ENCODE results near the gene NEUROD1.
A peak's percentile ranks its signal among the peaks of the same experiment; 100 is the strongest.

DNA sequence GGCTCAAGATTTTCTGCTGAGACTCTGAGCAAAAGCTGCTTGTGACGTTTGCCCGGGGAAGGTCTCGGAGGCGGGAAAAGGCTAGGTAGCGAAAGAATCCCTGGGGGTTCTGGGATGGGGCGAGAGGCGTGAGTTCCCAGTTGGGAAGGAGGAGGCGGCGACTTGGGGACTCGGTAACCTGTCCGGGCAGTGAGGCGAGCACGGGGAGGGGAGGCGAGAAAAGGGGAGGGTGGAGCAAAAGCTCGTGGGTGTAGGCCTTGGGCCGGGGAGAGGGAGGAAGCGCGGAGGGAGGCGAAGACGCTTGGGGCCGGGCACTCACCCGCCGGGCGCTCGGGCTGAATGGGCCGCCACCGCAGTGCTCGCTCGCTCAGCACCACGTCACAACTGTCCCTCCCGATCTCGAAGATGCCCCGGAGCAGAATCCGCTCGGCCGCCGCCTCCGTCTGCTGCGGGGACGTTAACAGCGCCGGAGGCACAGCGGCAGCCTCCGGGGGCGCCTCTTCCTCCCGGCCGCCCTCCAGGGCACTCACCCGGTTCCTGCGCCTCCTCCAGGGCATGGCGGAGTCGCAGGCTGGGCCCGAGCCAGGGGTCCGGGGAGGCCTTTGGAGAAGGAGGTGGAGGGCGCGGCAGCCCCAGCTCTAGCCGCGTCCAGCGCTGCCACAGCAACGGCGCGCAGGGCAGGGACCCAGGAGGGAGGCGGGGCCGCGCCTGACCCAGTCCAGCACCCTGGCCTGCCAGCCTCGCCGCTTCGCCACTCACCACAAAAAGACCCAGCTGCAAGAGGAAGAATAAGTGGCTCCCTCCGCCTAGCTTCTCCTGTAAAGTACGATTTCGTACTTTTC lies 23.6 kb downstream of the NEUROD1 start, which contains the start of gene CERKL:
- TF ChIP-seq, protein P1, sequence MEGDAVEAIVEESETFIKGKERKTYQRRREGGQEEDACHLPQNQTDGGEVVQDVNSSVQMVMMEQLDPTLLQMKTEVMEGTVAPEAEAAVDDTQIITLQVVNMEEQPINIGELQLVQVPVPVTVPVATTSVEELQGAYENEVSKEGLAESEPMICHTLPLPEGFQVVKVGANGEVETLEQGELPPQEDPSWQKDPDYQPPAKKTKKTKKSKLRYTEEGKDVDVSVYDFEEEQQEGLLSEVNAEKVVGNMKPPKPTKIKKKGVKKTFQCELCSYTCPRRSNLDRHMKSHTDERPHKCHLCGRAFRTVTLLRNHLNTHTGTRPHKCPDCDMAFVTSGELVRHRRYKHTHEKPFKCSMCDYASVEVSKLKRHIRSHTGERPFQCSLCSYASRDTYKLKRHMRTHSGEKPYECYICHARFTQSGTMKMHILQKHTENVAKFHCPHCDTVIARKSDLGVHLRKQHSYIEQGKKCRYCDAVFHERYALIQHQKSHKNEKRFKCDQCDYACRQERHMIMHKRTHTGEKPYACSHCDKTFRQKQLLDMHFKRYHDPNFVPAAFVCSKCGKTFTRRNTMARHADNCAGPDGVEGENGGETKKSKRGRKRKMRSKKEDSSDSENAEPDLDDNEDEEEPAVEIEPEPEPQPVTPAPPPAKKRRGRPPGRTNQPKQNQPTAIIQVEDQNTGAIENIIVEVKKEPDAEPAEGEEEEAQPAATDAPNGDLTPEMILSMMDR (IDR thresholded peaks at IDR 0.05), result peak; percentile 34
- TF ChIP-seq EZH2 (IDR thresholded peaks at IDR 0.05) (peak; percentile 30), EZH2phosphoT487 (IDR thresholded peaks at IDR 0.05) (peak; percentile 71)

Measured in neural progenitor cell (in vitro differentiated cells).